Lower lobe of right lung (tissue), 2 donors: ENCODE measurements around the gene RFX3. TPM values are rescaled to one million over a fixed set of nuclear protein-coding genes. Genes with fewer than 3 reads are reported as not detected.

ENCODE experiments used
- ATAC-seq, 2 donors: fragments of 200-7000 bp; cut with Tn5 transposase; one replicate each; pipeline ENCODE4 v1.9.1; 2020 to 2022; ENCODE audit warnings: mild to moderate bottlenecking in 2 of 2, moderate library complexity in 2 of 2
- DNase-seq: peaks from one replicate; pipeline ENCODE4 v3.0.0-alpha.2; 2020
- H3K27ac ChIP-seq: fragments of 200-600 bp; one replicate; pipeline ENCODE4 v1.8.0; 2022
- H3K27me3 ChIP-seq: fragments of 200-600 bp; one replicate; pipeline ENCODE4 v1.8.0; 2022; ENCODE audit warnings: low read depth
- H3K36me3 ChIP-seq: fragments of 200-600 bp; one replicate; pipeline ENCODE4 v1.8.0; 2022; ENCODE audit warnings: mild to moderate bottlenecking
- H3K4me1 ChIP-seq: fragments of 200-600 bp; one replicate; pipeline ENCODE4 v1.8.0; 2022
- H3K4me3 ChIP-seq: fragments of 200-600 bp; one replicate; pipeline ENCODE4 v1.8.0; 2022; ENCODE audit warnings: mild to moderate bottlenecking
- H3K9me3 ChIP-seq: fragments of 200-600 bp; one replicate; pipeline ENCODE4 v1.8.0; 2022
- intact Hi-C: fragments of 100-400 bp; cut with DNase I; formaldehyde crosslinking; loops from one replicate; pipeline ENCODE4 v1.11.0; 2022
- total RNA-seq: library from RNA; stranded (reverse); fragmentation: NEBNext Ultra II Directional; extraction: Animal tissue kit (Norgen Biotek cat#: 25700); gene quantifications from one replicate; pipeline ENCODE4 v1.2.1, GENCODE V29; 2021
- TF ChIP-seq, protein P1 (sequence below): fragments of 200-600 bp; IDR thresholded peaks from one replicate; pipeline ENCODE4 v1.8.0; 2022; ENCODE audit warnings: antibody characterized with exemption, mild to moderate bottlenecking
- donor health status: DM: no; HTN: yes; CAD: no; lungs with severe emphysema.

RFX3 gene
- total RNA-seq, 1 donor from 2014 or later = 25.4 TPM

DNA sequence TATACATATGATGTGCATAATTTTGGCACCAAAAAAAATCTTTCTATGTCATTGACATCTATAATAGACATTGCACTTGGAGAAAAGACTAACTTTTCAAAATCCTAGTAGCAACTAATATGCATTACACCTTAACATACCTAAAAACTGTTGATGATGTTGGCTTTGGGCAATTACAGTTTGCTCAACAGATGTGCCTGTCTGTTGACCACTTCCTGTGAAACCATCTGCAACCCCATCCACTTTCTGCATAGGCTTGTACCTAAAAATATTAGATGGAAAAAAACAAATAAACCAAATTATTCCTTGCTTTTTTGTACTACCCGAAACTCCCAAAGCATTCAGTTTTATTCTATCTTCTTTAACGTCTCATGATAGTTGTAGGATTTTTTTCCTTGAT is 248.6 kb downstream of the RFX3 start:
- TF ChIP-seq, protein P1, sequence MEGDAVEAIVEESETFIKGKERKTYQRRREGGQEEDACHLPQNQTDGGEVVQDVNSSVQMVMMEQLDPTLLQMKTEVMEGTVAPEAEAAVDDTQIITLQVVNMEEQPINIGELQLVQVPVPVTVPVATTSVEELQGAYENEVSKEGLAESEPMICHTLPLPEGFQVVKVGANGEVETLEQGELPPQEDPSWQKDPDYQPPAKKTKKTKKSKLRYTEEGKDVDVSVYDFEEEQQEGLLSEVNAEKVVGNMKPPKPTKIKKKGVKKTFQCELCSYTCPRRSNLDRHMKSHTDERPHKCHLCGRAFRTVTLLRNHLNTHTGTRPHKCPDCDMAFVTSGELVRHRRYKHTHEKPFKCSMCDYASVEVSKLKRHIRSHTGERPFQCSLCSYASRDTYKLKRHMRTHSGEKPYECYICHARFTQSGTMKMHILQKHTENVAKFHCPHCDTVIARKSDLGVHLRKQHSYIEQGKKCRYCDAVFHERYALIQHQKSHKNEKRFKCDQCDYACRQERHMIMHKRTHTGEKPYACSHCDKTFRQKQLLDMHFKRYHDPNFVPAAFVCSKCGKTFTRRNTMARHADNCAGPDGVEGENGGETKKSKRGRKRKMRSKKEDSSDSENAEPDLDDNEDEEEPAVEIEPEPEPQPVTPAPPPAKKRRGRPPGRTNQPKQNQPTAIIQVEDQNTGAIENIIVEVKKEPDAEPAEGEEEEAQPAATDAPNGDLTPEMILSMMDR = no peak
- no peaks in the 10 kb centered on the region for H3K27me3 ChIP-seq
- H3K27ac ChIP-seq = no peak overlapping the region
- H3K4me3 ChIP-seq = no peak overlapping the region
- intact Hi-C loops = no loop called here
- no peak for DNase-seq
- no peaks in the 10 kb centered on the region for H3K9me3 ChIP-seq
- ATAC-seq = no peak
- no peaks in the 10 kb centered on the region for H3K4me1 ChIP-seq
- H3K36me3 ChIP-seq = peaks cover 5% of the 10 kb centered on the region

GRCh38 chr9:3271581-3271980 is 254.2 kb downstream of the RFX3 start:
- intact Hi-C loops = no loop called here
- H3K9me3 ChIP-seq = no peaks in the 10 kb centered on the region
- TF ChIP-seq, protein P1 = no peak
- no peaks in the 10 kb centered on the region for H3K27me3 ChIP-seq
- no peaks in the 10 kb centered on the region for H3K4me1 ChIP-seq
- no peak overlapping the region for H3K4me3 ChIP-seq
- DNase-seq = no peak
- no peak overlapping the region for H3K27ac ChIP-seq
- ATAC-seq = no peak
- H3K36me3 ChIP-seq = peaks cover 19% of the 10 kb centered on the region

DNA sequence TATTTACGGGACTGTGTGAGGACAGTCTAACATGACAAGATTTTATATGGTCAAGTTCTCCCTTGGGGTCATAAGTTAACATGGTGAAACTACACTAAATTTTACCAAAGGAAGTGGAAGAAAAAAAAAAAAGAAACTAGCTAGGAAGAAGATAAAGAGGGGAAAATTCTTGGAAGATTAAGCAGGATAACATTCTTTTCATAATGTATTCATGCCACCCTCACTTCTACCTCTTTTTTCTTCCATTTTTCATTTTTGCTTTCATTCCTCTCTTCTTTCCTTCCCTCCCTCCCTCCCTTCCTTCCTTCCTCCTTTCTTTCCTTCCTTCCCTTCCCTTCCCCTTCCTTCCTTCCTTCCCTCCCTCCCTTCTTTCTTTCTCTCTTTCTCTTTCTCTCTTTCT is 254.6 kb downstream of the RFX3 start:
- H3K9me3 ChIP-seq = no peaks in the 10 kb centered on the region
- H3K36me3 ChIP-seq = peaks cover 19% of the 10 kb centered on the region
- TF ChIP-seq, protein P1 = no peak
- no peak for ATAC-seq
- H3K27me3 ChIP-seq = no peaks in the 10 kb centered on the region
- intact Hi-C loops = no loop called here
- no peaks in the 10 kb centered on the region for H3K4me1 ChIP-seq
- H3K27ac ChIP-seq = no peak overlapping the region
- H3K4me3 ChIP-seq = no peak overlapping the region
- no peak for DNase-seq

- TF ChIP-seq, protein P1 = no peak
- Histone ChIP-seq H3K4me3 (no peak overlapping the region), H3K36me3 (peaks cover 22% of the 10 kb centered on the region), H3K27ac (no peak overlapping the region), H3K27me3 (no peaks in the 10 kb centered on the region), H3K9me3 (no peaks in the 10 kb centered on the region), H3K4me1 (no peaks in the 10 kb centered on the region)
- no peak for ATAC-seq
- intact Hi-C loops = no loop called here
- DNase-seq = no peak
These were observed 257.6 kb downstream of the RFX3 start for GRCh38 chr9:3268223-3268622.

GRCh38 chr9:3263698-3264097 is 262.1 kb downstream of the RFX3 start:
- no peaks in the 10 kb centered on the region for H3K27me3 ChIP-seq
- no peak for DNase-seq
- intact Hi-C loops = no loop called here
- no peaks in the 10 kb centered on the region for H3K9me3 ChIP-seq
- no peak overlapping the region for H3K27ac ChIP-seq
- H3K36me3 ChIP-seq = peaks cover 15% of the 10 kb centered on the region
- TF ChIP-seq, protein P1 = no peak
- ATAC-seq = no peak
- H3K4me1 ChIP-seq = no peaks in the 10 kb centered on the region
- no peak overlapping the region for H3K4me3 ChIP-seq
